Left ventricle myocardium inferior (tissue), 1 donor: ENCODE measurements around the gene RABEPK. TPM values are rescaled to one million over a fixed set of nuclear protein-coding genes. Genes with fewer than 3 reads are reported as not detected.

Experiments used
- DNase-seq: peaks from one replicate; pipeline ENCODE4 v3.0.0-alpha.2; 2020
- H3K27ac ChIP-seq: fragments of 200-600 bp; replicated peaks from 2 replicates; pipeline ENCODE4 v1.8.0; 2021
- H3K27me3 ChIP-seq: fragments of 200-600 bp; 2 replicates; pipeline ENCODE4 v1.8.0; 2021; ENCODE audit warnings: low read depth
- H3K36me3 ChIP-seq: fragments of 200-600 bp; 2 replicates; pipeline ENCODE4 v1.8.0; 2021
- H3K4me1 ChIP-seq: fragments of 200-600 bp; 2 replicates; pipeline ENCODE4 v1.8.0; 2021
- H3K4me3 ChIP-seq: fragments of 200-600 bp; 2 replicates; pipeline ENCODE4 v1.8.0; 2021; ENCODE audit warnings: mild to moderate bottlenecking, moderate library complexity
- H3K9me3 ChIP-seq: fragments of 200-600 bp; replicated peaks from 2 replicates; pipeline ENCODE4 v1.8.0; 2021
- intact Hi-C: fragments of 100-400 bp; cut with micrococcal nuclease; formaldehyde crosslinking; loops from one replicate; pipeline ENCODE4 v1.11.0; 2022
- total RNA-seq: library from RNA; stranded (reverse); fragmentation: NEBNext Ultra II Directional; extraction: Animal tissue kit (Norgen Biotek cat#: 25700); gene quantifications from one replicate; pipeline ENCODE4 v1.2.1, GENCODE V29; 2021
- TF ChIP-seq, protein P1 (sequence below): fragments of 200-600 bp; IDR thresholded peaks from 2 replicates; pipeline ENCODE4 v1.8.0; 2021; ENCODE audit warnings: antibody characterized with exemption, mild to moderate bottlenecking, borderline replicate concordance
- donor health status: DM: no; HTN: yes; CAD: no; lungs with severe emphysema.

The RABEPK gene
- total RNA-seq, 1 donor from 2014 or later, result 9.7 TPM

DNA sequence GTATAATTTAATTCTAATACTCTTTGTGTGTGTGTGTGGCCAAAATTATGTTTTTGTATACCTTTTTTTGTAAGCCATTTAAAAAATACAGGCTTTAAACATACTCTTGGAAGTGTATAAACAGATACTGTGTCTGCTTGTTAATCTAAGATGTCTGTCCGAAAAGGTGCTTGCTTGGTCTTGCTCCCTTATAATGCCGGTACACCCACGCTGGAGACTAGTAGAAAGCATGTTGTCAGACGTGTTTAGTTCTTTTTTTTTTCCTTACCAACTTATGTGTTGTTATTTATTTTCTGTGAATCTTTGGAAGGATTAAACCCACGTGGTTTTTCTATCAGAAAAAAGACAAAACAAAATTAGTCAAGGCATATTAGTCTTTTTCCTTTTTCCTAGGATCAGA is 70.7 kb downstream of the RABEPK start:
- Histone ChIP-seq H3K9me3 (no peaks in the 10 kb centered on the region), H3K27ac (no peak overlapping the region), H3K4me3 (no peak overlapping the region), H3K36me3 (peaks cover 25% of the 10 kb centered on the region), H3K4me1 (peaks cover 35% of the 10 kb centered on the region), H3K27me3 (no peaks in the 10 kb centered on the region)
- no peak for DNase-seq
- intact Hi-C loops, result no loop called here
- TF ChIP-seq, protein P1, sequence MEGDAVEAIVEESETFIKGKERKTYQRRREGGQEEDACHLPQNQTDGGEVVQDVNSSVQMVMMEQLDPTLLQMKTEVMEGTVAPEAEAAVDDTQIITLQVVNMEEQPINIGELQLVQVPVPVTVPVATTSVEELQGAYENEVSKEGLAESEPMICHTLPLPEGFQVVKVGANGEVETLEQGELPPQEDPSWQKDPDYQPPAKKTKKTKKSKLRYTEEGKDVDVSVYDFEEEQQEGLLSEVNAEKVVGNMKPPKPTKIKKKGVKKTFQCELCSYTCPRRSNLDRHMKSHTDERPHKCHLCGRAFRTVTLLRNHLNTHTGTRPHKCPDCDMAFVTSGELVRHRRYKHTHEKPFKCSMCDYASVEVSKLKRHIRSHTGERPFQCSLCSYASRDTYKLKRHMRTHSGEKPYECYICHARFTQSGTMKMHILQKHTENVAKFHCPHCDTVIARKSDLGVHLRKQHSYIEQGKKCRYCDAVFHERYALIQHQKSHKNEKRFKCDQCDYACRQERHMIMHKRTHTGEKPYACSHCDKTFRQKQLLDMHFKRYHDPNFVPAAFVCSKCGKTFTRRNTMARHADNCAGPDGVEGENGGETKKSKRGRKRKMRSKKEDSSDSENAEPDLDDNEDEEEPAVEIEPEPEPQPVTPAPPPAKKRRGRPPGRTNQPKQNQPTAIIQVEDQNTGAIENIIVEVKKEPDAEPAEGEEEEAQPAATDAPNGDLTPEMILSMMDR, result no peak

DNA sequence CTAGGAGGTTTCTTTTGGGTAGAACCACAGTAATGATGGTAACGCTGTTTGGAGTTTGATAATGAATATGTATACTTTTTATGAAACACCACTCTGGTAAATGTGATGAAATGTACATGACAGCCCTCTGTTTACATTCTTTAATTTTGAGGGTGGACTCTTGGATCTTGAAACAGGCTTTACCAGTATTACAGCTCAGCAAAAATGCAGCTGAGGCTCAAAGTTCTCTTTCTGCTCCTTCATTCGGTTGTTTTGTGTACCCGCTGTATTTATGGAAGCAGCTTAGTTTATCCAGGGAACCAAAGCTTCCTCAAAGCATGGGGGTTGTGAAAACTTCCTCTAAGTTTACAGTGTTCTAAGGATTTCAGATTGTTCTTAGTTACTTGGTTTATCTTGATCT is 72.4 kb downstream of the RABEPK start:
- peaks cover 39% of the 10 kb centered on the region for H3K4me1 ChIP-seq
- no peak overlapping the region for H3K4me3 ChIP-seq
- intact Hi-C loops, result no loop called here
- H3K27ac ChIP-seq, result no peak overlapping the region
- no peak for DNase-seq
- TF ChIP-seq, protein P1, result no peak
- no peaks in the 10 kb centered on the region for H3K9me3 ChIP-seq
- H3K36me3 ChIP-seq, result peaks cover 14% of the 10 kb centered on the region
- H3K27me3 ChIP-seq, result no peaks in the 10 kb centered on the region

DNA sequence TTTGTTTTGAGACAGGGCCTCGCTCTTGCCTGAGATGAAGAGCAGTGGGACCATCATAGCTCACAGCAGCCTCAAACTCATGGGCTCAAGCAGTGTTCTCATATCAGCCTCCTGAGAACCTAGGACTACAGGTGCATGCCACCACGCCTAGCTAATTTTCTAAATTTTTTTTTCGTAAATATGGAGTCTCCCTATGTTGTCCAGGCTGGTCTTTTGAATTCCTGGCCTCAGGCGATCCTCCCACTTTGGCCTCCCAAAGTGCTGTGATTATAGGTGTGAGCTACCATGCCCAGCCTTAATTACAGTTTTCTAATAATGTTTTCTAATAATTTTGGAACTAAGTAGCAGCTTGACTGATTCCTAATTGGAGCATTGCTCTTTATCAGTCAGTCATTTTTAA is 76.4 kb downstream of the RABEPK start:
- Histone ChIP-seq H3K36me3 (no peaks in the 10 kb centered on the region), H3K4me1 (peaks cover 36% of the 10 kb centered on the region), H3K27ac (no peak overlapping the region), H3K9me3 (no peaks in the 10 kb centered on the region), H3K4me3 (no peak overlapping the region), H3K27me3 (no peaks in the 10 kb centered on the region)
- DNase-seq, result no peak
- TF ChIP-seq, protein P1, result no peak
- intact Hi-C loops, result no loop called here

DNA sequence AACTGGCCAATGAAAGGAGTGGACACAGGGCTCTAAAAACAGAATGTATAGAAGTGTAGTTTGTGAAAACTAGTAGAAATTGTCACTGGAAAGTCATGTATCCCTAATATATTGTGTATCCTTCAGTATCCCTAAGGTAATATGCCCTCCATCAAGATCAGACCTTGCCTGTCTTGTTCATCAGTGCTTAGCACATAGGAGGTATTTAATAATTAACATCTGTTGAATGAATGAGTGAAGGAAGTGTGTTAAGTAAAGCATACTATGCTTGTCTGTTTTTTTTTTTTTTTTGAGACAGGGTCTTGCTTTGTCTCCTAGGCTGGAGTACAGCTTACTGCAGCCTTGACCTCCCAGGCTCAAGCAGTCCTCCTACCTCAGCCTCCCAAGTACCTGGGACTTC is 77.1 kb downstream of the RABEPK start:
- no peak for DNase-seq
- intact Hi-C loops, result no loop called here
- H3K27me3 ChIP-seq, result no peaks in the 10 kb centered on the region
- TF ChIP-seq, protein P1, result no peak
- no peak overlapping the region for H3K4me3 ChIP-seq
- no peaks in the 10 kb centered on the region for H3K36me3 ChIP-seq
- H3K4me1 ChIP-seq, result peaks cover 29% of the 10 kb centered on the region
- no peak overlapping the region for H3K27ac ChIP-seq
- no peaks in the 10 kb centered on the region for H3K9me3 ChIP-seq

DNA sequence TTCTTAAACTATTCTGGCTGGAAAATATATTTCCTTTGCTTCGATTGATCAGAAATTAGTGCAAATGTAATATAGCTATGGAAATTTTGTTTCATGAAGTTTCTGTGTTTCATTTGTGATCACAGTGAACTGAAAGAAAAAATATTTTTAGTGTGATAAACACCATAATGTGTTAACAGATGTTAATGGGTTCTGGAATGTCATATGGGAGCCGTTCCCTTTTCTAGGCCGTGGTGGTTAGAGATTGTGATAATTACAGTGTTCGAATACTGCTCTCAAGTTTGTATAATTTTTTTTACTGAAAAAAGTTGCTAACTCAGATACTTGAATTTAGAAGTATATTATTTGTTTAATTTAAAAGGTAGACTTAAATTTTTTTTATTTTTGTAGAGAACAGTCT is 80.6 kb downstream of the RABEPK start:
- Histone ChIP-seq H3K4me3 (no peak overlapping the region), H3K36me3 (no peaks in the 10 kb centered on the region), H3K27me3 (no peaks in the 10 kb centered on the region), H3K27ac (no peak overlapping the region), H3K9me3 (no peaks in the 10 kb centered on the region), H3K4me1 (peaks cover 37% of the 10 kb centered on the region)
- intact Hi-C loops, result no loop called here
- DNase-seq, result no peak
- TF ChIP-seq, protein P1, result no peak

Other genes starting within 250 kb of the RABEPK start
- gene SCAI, start 57.0 kb upstream of the RABEPK start, total RNA-seq, result 2.7 TPM
- gene PPP6C, start 10.7 kb upstream of the RABEPK start, total RNA-seq, result 36.4 TPM
- 202 TPM for gene HSPA5, start 40.8 kb downstream of the RABEPK start, total RNA-seq
- 33.4 TPM for gene GAPVD1, start 61.3 kb downstream of the RABEPK start, total RNA-seq